ENCODE data around the gene VCAN.

Gene VCAN

GRCh38 chr5:83549674-83550073 is 78.1 kb downstream of the VCAN start:
- TF ChIP-seq CTCF (IDR thresholded peaks at IDR 0.05), result no peak
- H3K27ac ChIP-seq, result no peak overlapping the region
- H3K4me3 ChIP-seq, result no peak overlapping the region
- DNase-seq (ENCODE audit: low spot score), result no peak

- TF ChIP-seq CTCF (IDR thresholded peaks at IDR 0.05), result no peak
- no peak for DNase-seq (ENCODE audit: low spot score)
- H3K4me3 ChIP-seq, result no peak overlapping the region
- peak overlapping the region; percentile 28 to 58 for H3K27ac ChIP-seq
Measured at GRCh38 chr5:83551821-83552220, 80.3 kb downstream of the VCAN start.

GRCh38 chr5:83552275-83552674 is 80.7 kb downstream of the VCAN start:
- Histone ChIP-seq H3K4me3 (no peak overlapping the region), H3K27ac (peak overlapping the region; percentile 28 to 58)
- DNase-seq (ENCODE audit: low spot score), result no peak
- no peak for TF ChIP-seq CTCF (IDR thresholded peaks at IDR 0.05)

- no peak for TF ChIP-seq CTCF (IDR thresholded peaks at IDR 0.05)
- DNase-seq (ENCODE audit: low spot score), result peak; percentile 81
Measured at GRCh38 chr5:83553000-83553486, 81.5 kb downstream of the VCAN start.

GRCh38 chr5:83554133-83554532 is 82.6 kb downstream of the VCAN start:
- peak overlapping the region; percentile 2 to 58 for H3K27ac ChIP-seq
- H3K4me3 ChIP-seq, result no peak overlapping the region
- no peak for DNase-seq (ENCODE audit: low spot score)
- no peak for TF ChIP-seq CTCF (IDR thresholded peaks at IDR 0.05)

More at GRCh38 chr5:83553000-83553486, 81.5 kb downstream of the VCAN start:
- no peak overlapping the region for H3K4me3 ChIP-seq
- H3K27ac ChIP-seq, result peak overlapping the region; percentile 2 to 58

GRCh38 chr5:83554686-83555085 is 83.1 kb downstream of the VCAN start:
- Histone ChIP-seq H3K27ac (peak overlapping the region; percentile 2 to 47), H3K4me3 (no peak overlapping the region)
- no peak for TF ChIP-seq CTCF (IDR thresholded peaks at IDR 0.05)
- DNase-seq (ENCODE audit: low spot score), result no peak

GRCh38 chr5:83555263-83555662 is 83.7 kb downstream of the VCAN start:
- Histone ChIP-seq H3K27ac (peak overlapping the region in 1 of 2 donors; percentile 47), H3K4me3 (no peak overlapping the region)
- TF ChIP-seq CTCF (IDR thresholded peaks at IDR 0.05), result no peak
- DNase-seq (ENCODE audit: low spot score), result no peak

All from coronary artery (tissue), 2 donors.